GM10266 (cell line): Measurements from ENCODE around the gene ADAM23.

Experiments
- DNase-seq: peaks from one replicate; pipeline ENCODE4 v3.0.0; 2012; ENCODE audit errors: extremely low spot score
- TF ChIP-seq, protein P1 (sequence below): IDR thresholded peaks from 2 replicates; pipeline ENCODE4 v1.5.1; 2012; ENCODE audit warnings: mild to moderate bottlenecking, low read depth; ENCODE audit not compliant: control insufficient read depth, insufficient read depth; ENCODE audit errors: missing control alignments

ADAM23 gene

DNA sequence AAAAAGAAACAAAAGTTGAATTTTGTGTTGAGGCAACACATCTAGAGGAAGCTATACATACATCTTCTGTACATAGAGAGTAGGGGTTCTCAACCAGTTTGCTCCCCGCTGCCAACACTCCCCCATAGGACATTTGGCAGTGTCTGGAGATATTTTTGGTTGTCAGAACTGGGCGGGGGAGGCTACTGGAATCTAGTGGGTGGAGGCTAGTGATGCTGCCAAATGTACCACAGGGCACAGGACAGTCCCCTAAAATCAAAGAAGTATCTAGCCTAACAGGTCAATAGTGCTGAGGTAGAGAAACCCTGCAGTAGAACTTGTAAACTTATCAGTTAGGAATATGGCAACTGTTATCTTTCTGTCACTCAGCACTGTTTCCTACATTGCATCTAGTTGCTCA is 21.3 kb downstream of the ADAM23 start:
- TF ChIP-seq, protein P1, sequence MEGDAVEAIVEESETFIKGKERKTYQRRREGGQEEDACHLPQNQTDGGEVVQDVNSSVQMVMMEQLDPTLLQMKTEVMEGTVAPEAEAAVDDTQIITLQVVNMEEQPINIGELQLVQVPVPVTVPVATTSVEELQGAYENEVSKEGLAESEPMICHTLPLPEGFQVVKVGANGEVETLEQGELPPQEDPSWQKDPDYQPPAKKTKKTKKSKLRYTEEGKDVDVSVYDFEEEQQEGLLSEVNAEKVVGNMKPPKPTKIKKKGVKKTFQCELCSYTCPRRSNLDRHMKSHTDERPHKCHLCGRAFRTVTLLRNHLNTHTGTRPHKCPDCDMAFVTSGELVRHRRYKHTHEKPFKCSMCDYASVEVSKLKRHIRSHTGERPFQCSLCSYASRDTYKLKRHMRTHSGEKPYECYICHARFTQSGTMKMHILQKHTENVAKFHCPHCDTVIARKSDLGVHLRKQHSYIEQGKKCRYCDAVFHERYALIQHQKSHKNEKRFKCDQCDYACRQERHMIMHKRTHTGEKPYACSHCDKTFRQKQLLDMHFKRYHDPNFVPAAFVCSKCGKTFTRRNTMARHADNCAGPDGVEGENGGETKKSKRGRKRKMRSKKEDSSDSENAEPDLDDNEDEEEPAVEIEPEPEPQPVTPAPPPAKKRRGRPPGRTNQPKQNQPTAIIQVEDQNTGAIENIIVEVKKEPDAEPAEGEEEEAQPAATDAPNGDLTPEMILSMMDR, result no peak
- no peak for DNase-seq

DNA sequence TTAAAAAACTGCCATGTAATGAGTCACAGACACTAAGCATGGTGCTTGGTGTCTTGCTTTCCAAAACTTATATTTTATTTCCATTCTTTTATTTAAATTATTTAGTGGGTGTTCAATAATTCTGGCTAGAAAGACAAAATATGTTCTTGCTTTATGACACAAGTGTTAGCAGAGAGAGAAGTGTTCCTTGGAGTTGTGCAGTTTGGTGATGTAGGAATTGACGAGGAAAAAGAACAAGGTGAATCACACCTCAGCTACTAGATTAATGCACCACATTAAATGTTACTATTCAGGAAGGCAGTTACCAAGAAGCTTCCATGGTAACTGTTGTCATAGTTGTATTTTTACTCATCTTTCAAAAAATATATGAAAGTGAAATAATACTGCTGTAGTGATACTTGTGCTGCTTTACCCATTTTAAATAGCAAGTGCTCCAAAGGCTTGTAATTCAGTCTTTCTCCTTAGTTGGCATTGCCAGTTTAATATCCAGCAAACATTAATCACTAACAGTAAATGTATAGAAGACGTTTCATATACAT is 28.3 kb downstream of the ADAM23 start:
- TF ChIP-seq, protein P1, result no peak
- DNase-seq, result no peak

DNA sequence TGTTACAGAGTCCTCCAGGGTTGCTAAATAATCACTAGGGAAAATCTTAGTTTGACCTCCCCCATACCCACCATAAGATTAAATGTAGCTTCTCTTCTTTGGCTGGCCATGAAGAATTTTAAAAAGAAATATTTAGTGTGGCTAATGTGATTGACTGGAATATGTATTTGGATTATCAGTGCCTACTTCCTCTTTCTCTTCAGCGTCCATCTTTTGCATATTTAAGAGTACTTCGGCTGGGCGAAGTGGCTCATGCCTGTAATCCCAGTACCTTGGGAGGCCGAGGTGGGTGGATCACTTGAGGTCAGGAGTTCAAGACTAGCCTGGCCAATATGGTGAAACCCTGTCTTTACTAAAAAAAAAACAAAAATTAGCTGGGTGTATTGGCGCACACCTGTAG is 28.8 kb downstream of the ADAM23 start:
- TF ChIP-seq, protein P1, result no peak
- DNase-seq, result no peak

DNA sequence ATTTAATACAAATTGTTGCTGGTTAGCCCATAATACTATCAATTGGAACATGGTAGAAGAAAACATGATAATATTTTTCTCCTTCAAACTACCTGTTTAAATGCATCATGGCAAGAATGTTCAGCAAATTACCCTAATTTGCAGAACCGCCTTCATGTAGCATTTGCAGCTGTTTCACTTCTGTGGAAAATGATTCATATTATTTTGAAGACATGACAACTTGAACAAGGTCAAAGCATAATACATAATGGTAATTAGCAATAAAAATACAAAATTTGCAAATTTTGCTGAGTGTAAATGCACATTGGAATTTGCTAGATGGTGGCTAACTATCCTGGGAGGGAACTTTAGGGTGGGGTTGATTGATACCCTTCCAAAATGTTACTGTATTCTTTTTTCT is 30.8 kb downstream of the ADAM23 start:
- no peak for DNase-seq
- TF ChIP-seq, protein P1, result no peak

DNA sequence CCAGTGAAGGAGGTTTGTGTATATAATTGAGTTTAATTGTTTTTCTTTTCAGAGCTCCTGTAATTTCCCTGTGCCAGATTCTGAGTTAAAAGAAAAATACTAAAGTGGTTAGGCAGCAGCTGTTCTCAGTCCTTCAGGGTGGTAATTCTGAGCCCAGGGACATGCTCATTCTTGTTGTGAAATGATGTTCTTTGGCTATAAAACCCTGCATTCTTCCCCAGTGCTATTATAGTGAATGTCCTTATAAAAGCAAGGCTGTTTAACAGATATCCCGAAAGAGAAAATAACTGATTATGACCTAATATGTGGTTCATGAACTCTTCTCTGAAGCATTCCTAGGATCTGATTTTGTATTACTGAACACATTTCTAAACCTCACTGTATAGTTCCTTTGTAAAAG is 34.0 kb downstream of the ADAM23 start:
- TF ChIP-seq, protein P1, result no peak
- no peak for DNase-seq

DNA sequence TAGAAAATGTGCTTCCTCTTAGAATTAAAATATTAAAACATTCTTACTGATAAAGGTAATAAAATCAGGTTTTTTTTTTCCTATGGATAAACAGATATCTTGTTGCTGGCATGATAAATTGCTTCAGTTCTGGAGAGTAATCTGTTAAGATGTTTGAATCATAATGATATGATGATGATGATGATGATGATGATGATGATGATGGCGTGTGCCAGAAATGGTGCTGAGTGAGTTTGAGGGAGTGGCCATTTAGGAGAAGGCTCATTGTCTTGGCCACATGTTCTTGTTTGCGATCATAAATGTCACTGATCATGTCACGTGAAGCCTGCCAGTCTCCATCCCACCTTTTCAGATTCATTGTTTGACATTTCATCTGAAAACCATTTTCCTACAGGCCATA is 35.0 kb downstream of the ADAM23 start:
- TF ChIP-seq, protein P1, result no peak
- no peak for DNase-seq

DNA sequence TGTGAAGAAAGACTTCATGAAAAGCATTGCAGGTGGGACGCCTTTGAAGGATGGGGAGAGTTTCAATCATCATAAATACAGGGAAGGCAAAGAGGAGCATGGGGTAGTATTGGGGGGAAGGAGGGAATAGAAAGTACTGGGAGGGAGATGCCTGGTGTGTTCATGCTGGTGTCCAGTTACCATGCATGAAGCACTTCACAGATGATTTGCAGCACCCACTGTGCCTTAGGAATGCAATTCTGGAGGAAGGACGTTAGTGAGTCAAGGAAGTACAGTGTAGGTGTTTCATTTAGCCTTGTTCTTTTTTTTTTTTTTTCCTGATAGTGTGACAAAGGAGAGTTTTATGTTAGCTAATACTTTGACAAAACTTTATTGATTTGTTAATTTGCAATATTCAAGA is 36.8 kb downstream of the ADAM23 start:
- DNase-seq, result no peak

More for the DNA sequence above, 36.8 kb downstream of the ADAM23 start:
- TF ChIP-seq, protein P1, result no peak
